Measurements from ENCODE around the gene PRKAR1B. TPM values are rescaled to one million over a fixed set of nuclear protein-coding genes. Genes with fewer than 3 reads are reported as not detected.
A peak's percentile ranks its signal among the peaks of the same experiment; 100 is the strongest.

Gene PRKAR1B
- total RNA-seq, 1 experiment from 2014 or later: 43.3 TPM

- DNase-seq: no peak
- TF ChIP-seq CTCF (conservative IDR thresholded peaks at IDR 0.05): no peak
- Histone ChIP-seq H2BK5ac (ENCODE audit: insufficient read length, low read length) (no peak overlapping the region), H3K4me2 (ENCODE audit: insufficient read depth, insufficient read length, low read length) (no peak overlapping the region), H2AK5ac (ENCODE audit: insufficient read length, low read length) (no peak overlapping the region), H3K4ac (ENCODE audit: low read depth, low read length) (no peak overlapping the region), H2BK15ac (ENCODE audit: low read depth, low read length) (no peak overlapping the region), H2AFZ (ENCODE audit: low read length) (no peak overlapping the region), H3K9me3 (ENCODE audit: control insufficient read depth, low read depth, low read length) (no peaks in the 10 kb centered on the region), H3K56ac (ENCODE audit: insufficient read length, low read depth, low read length) (no peak overlapping the region), H3K27ac (ENCODE audit: insufficient read length, low read depth, low read length) (no peak overlapping the region), H3K27me3 (ENCODE audit: insufficient read depth, low read length) (no peaks in the 10 kb centered on the region), H3K18ac (ENCODE audit: insufficient read length, low read depth, low read length) (no peak overlapping the region), H3K79me2 (ENCODE audit: insufficient read depth, low read length) (no peaks in the 10 kb centered on the region), H2BK20ac (ENCODE audit: low read depth, low read length, poor library complexity, severe bottlenecking) (no peak overlapping the region), H4K8ac (replicated peaks; ENCODE audit: insufficient read length, low read depth, low read length) (no peak overlapping the region), H3K9ac (ENCODE audit: extremely low read depth, insufficient read length, low read length) (no peak overlapping the region), H3T11ph (ENCODE audit: low read length) (no peak overlapping the region), H3K4me1 (ENCODE audit: insufficient read depth, low read length) (no peaks in the 10 kb centered on the region), H4K5ac (ENCODE audit: insufficient read length, low read depth, low read length) (no peak overlapping the region), H4K91ac (ENCODE audit: insufficient read length, low read depth, low read length) (no peak overlapping the region), H3K23ac (ENCODE audit: insufficient read length, low read depth, low read length) (no peak overlapping the region), H2BK120ac (ENCODE audit: low read depth, low read length, poor library complexity, severe bottlenecking) (no peak overlapping the region), H4K20me1 (ENCODE audit: control insufficient read depth, insufficient read depth, insufficient read length) (peaks cover 5% of the 10 kb centered on the region), H3K23me2 (ENCODE audit: insufficient read length, low read depth, low read length, poor library complexity, severe bottlenecking) (no peaks in the 10 kb centered on the region), H3K14ac (ENCODE audit: insufficient read depth, low read length) (peak overlapping the region; percentile 75; the same call in 1 of the 2 replicates), H3K79me1 (ENCODE audit: insufficient read depth, low read depth, low read length, poor library complexity, severe bottlenecking) (no peaks in the 10 kb centered on the region), H2BK12ac (ENCODE audit: insufficient read length, low read depth, low read length) (no peak overlapping the region)
- no peak overlapping the region for H3K27ac Mint-ChIP-seq
- peaks cover 0 to 3% of the 10 kb centered on the region in 2 experiments; a peak in 1 of 5 replicates for H3K9me3 Mint-ChIP-seq
- no peak overlapping the region for H3K4me3 Mint-ChIP-seq
- H3K36me3 Mint-ChIP-seq (ENCODE audit: insufficient read depth in 1 of 3, low read depth in 3 of 3): peaks cover 6 to 10% (median 8%) of the 10 kb centered on the region in 3 experiments; a peak in 5 of 7 replicates
- H3K4me1 Mint-ChIP-seq: peaks cover 10 to 15% of the 10 kb centered on the region in 2 experiments
- no CpG with 5 or more reads among the region's 7 CpGs for WGBS (ENCODE audit: extremely low coverage, insufficient read length, low lambda C conversion rate)
- H3K27me3 Mint-ChIP-seq (ENCODE audit: low read depth): no peaks in the 10 kb centered on the region; the same call in 1 of the 2 replicates
These were observed 117.7 kb downstream of the PRKAR1B start for GRCh38 chr7:609365-609764.
